Kidney glomerular epithelial cell (primary cell): ENCODE data around the gene PRCD.

Experiments used
- DNase-seq: peaks from one replicate; lab custom pipeline; 2025; lab: John Stamatoyannopoulos, UW

PRCD gene

GRCh38 chr17:76539631-76540271 is at the start of gene PRCD:
Gene PRCD (plus strand): TSS chr17:76540044. CDS start chr17:76540142, 98 bp downstream.
- no peak for DNase-seq

GRCh38 chr17:76490112-76490710 is 49.6 kb upstream of the PRCD start:
- no peak for DNase-seq

- DNase-seq, result no peak
Measured at GRCh38 chr17:76491271-76492122, 48.3 kb upstream of the PRCD start.

GRCh38 chr17:76492123-76492988 is 47.5 kb upstream of the PRCD start:
- no peak for DNase-seq

- peak; percentile 22 for DNase-seq
Measured at GRCh38 chr17:76492989-76493501, 46.8 kb upstream of the PRCD start.

- no peak for DNase-seq
Measured at GRCh38 chr17:76493505-76494167, 46.2 kb upstream of the PRCD start.

- DNase-seq, result no peak
Measured at GRCh38 chr17:76495663-76496400, 44.0 kb upstream of the PRCD start.

GRCh38 chr17:76496464-76496863 is 43.4 kb upstream of the PRCD start:
- no peak for DNase-seq

GRCh38 chr17:76497699-76497978 is 42.2 kb upstream of the PRCD start:
- no peak for DNase-seq

GRCh38 chr17:76497979-76498875 is 41.6 kb upstream of the PRCD start:
- DNase-seq, result peak; percentile 91

GRCh38 chr17:76498876-76499251 is 41.0 kb upstream of the PRCD start:
- DNase-seq, result no peak

GRCh38 chr17:76499267-76499667 is 40.6 kb upstream of the PRCD start:
- peak; percentile 12 for DNase-seq

- DNase-seq, result no peak
Measured at GRCh38 chr17:76500074-76500746, 39.6 kb upstream of the PRCD start.

- DNase-seq, result no peak
Measured at GRCh38 chr17:76500747-76501017, 39.2 kb upstream of the PRCD start.

GRCh38 chr17:76501018-76501826 is 38.6 kb upstream of the PRCD start, which contains the start of gene RHBDF2:
Gene RHBDF2 (minus strand): TSS chr17:76501423. CDS start chr17:76481524, 19,899 bp downstream.
- DNase-seq, result peak; percentile 75

GRCh38 chr17:76501827-76502307 is 38.0 kb upstream of the PRCD start:
- no peak for DNase-seq

- DNase-seq, result no peak
Measured at GRCh38 chr17:76502341-76503211, 37.3 kb upstream of the PRCD start.
